ENCODE data around the gene ZFAND3.

ZFAND3 gene

DNA sequence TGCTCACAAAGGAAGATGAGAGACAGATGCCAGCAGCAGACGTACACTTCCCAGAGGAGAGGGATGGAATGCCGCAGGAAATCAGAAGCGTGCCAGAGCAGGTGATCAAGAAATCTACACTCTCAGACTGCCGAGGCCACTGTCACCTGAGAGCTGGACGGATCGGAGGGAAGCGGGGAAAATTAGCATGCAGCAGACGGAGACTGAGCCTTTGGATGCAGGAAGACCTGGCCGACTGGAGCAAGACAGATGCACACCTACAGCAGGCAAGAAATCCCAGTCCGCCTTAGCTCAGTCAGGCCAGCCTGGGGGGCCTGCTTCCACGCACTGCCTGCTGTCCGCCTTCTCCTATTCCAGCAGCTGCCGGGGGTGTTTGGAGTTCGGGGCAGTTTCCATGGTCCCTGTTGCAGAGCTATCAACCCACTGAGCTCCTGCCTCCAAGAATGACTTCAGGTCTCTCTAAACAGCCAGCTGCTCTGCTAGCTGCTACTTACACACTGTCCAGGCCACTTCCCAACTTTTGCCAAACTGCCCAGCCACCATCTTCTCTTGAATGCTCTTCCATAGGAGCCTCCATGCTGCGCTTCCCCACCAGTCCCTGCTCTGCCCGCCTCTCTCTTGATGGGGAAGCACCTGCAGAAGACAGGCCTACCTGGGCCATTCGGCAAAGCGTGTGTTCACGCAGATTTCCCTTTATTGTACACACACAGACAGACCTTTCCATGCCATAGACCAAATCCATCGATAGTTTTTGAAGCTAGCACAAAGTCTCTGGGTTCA, 368.5 kb downstream of the ZFAND3 start:
- DNase-seq (ENCODE audit: low read depth): no peak

DNA sequence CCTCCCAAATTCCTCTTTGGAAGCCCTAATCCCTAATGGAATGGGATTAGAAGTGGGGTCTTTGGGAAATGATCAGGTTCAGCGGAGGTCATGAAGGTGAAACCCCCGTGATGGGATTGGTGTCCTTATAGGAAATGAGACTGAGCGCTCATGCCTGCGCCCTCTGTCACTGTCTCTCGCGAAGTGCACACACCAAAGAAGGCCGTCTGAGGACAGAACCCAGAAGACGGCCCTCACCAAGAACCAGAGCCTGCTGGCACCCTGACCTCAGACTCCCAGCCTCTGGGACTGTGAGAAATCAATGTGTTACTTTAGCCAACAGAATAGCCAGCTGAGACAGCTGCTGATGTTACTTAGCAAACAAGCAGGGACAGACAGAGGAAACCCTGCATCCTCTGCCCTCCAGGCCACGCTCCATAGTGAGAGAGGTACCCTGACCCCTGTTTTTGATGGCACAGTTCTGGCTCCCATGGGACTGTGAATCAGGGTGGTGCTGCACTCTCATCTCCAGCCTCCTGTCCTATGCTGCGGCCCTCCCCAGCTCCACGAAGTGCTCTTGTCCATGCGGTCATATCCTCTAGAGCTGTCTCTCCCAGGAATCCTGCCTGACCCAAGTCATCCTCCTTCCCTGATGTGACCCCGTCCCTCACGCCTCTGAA, 369.3 kb downstream of the ZFAND3 start:
- DNase-seq (ENCODE audit: low read depth): no peak

DNA sequence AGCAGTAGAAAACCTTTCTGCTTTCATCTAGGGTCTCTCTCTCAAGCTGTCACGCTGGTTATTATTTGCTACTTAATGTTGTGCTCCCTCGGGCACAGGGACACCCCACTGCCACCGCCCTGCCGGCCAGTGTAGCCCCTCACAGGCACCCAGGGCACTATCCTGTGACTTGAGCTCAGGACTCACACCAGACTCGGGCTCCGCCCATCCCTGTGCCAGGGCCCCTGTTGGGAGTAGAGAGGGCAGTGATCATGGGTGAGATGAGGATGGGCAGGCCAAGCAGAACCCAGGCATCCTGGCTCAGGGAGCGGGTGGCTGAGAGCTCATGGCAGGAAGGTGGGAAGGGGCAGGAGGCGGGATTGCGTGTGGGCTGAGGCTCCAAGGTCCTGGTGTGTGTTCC, 371.9 kb downstream of the ZFAND3 start:
- no peak for DNase-seq (ENCODE audit: low read depth)

DNA sequence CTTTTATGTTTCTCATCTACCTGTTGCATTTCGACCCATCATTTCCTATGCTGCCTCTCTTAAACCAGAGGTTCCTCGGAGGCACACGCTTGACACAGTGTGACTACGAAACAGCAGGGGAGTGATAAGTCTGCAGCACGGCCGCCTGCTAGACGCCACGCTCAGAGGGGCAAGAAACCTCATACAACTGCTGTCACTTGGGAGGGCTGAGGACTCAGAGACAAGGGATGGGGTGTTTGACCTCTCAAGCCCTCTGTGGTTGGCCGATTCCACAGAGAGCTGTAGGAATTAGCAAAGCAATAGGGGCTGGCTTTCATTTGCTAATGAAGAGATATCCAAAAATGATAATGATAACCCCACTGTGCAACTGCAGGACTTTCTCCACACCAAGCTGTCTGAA, 372.5 kb downstream of the ZFAND3 start:
- no peak for DNase-seq (ENCODE audit: low read depth)

DNA sequence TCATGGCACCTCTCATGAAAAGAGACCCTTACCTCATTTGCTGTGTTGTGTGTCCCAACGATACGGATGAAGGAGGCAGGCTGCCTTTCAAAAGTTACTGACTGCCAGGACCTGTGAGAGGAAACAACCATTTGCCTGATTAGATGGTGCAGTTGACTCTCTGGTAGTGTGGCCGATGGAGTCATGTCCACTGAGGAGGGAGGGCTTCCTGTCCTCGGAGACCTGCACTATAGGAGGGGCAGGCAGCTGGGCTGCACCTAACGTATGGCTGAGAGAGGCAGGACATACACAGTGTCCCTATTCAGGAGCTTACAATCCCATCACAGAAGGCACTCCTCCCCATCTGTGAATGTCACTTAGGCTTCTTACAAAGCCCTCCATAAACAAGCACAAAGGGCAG, 373.0 kb downstream of the ZFAND3 start:
- no peak for DNase-seq (ENCODE audit: low read depth)

DNA sequence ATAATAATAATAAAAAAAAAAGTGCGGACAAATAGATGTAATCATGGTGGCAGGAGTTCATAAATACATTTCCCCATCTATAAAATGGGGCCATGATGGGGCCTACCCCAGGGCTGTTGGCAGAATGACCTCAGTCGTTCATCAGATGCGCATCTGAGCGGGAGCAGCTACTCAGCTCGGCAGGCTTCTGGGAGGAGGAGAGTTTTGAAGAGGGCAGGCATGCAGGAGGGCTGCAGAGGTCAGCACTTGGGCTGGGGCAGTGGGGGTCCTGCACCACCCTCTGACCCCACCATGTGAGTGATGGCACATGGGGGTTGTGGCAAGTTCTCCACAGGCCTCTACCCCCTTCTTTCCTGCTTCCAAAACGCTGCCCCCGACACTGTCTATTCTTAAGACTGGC, 373.5 kb downstream of the ZFAND3 start:
- DNase-seq (ENCODE audit: low read depth): no peak

DNA sequence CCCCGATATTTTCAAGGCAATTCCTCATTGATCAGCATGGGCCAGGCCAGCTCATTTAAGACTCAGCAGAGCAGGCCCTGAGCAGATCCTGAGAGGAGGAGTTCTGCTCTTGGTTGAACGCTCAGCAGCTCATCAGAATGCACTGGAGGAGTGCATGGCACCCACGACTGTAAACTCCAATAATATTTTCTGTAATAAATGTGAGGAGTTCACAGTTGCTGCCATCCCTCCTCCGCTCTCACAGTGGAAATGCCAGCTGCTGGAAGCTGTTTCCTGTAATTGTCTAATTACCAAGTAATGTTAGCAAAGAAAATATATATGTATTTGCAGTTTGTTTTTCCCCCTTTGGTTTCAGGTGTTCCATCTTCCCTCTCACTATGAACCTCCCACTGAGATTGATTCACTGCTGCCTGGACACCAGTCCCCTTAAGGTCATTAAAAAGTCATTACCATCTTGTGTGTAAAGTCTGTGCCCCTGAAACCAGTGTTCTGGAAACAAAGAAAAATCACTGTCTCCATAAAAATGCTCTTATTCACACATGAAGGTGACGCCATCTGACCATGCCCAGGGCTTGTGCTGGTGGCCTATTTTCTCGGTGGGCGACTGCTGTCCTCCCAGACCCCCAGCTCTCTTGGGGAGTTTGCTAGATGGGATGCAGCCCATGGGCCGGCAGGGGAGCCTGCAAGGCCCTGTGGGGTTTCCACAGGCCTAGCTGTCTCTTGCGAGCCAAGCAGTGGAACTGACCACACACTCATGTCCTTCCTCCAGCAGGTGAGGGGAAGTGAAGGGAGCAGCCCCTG, 374.2 kb downstream of the ZFAND3 start:
- no peak for DNase-seq (ENCODE audit: low read depth)

DNA sequence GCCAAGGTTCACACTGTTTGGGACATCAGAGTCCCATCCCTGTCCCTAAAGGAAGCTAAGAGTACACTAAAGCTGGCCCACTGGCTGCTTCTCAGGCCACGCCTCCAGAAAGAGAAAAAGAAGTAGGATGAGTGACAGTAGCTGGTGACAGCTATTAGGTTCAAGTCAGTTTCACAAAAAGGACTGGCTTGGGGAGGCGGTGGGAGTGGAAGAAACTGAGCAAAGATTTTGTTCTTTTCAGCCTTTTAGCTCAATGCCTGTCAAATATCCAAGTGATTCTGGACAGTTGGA, 374.7 kb downstream of the ZFAND3 start:
- DNase-seq (ENCODE audit: low read depth): no peak

DNA sequence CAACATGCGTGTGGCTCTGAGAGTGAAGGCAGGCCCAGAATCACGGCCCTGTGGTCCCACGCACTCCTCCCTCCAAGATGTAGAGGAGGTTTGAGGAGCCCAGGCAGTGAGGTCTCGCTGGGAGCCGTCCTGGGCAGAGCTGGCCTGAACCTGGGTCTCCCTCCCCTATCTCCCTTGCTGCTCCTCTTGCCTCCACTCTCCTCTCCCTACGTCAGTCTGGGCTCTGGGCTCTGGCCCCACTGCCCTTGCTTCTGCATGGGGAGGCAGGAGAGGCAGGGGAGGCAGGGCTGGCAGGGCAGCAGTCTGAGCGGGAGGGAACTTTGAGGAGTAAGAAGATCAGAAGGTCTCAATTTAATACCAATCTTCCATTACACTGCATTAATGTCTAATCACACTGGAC, 375.1 kb downstream of the ZFAND3 start:
- no peak for DNase-seq (ENCODE audit: low read depth)

DNA sequence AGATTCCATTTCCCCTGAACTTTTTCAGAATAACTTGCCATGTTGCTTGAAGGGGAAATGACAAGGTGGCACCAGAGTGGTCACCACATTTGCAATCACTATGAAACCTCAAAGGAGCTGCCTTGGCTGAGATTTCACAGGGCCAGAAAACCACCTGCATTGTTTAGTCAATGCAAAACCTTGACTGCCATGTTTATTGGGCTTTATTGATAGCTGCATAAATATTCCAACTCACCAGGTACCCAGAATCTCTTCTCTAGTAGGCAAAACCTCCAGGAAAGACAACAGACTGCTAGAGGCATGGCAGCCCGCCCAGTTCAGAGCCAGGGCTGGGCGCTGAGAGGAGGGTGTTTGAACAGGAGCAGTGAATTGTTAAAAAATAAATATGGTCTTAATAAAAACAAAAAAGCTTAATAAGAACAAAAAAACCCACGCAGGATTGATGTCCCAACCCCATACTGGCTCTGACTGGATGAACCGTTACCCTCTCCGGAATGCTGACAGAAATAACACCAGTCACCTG, 375.6 kb downstream of the ZFAND3 start:
- DNase-seq (ENCODE audit: low read depth): no peak

DNA sequence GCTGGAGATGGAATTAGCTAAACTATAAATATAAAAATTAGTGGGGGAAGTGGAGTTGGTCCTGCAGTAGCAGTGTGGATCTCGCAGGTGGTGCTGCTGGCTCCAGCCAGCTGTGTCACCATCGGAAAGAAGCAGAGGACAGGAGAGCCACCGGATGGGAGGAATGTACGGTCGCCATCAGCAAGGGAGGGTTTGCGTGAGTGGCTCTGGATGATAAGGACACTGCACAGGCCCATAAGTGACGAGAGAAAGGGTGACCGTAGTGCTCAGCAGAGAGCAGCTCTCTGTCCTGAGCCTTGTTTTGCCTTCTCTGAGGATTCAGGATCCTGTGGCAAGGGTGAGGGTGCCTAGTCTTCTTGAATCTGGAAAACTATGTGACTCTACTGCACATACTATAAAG, 378.7 kb downstream of the ZFAND3 start:
- no peak for DNase-seq (ENCODE audit: low read depth)
